H9 (cell line): ENCODE data around the gene ZNF79. TPM values are rescaled to one million over a fixed set of nuclear protein-coding genes. Genes with fewer than 3 reads are reported as not detected.
A peak's percentile ranks its signal among the peaks of the same experiment; 100 is the strongest.

Experiments used
- DNase-seq: peaks from one replicate; pipeline ENCODE4 v3.0.0-alpha.2; 2017
- H2AFZ ChIP-seq: one replicate; pipeline ENCODE4 v1.6.1; 2013; ENCODE audit warnings: mild to moderate bottlenecking, low read length, control low read depth, moderate library complexity
- H2AK5ac ChIP-seq: 2 replicates; pipeline ENCODE4 v1.6.1; 2013; ENCODE audit warnings: low read length, control low read depth, mixed read lengths; ENCODE audit not compliant: insufficient read length
- H2BK120ac ChIP-seq: one replicate; pipeline ENCODE4 v1.6.1; 2013; ENCODE audit warnings: low read depth, mild to moderate bottlenecking, low read length, control low read depth, inconsistent platforms; ENCODE audit not compliant: poor library complexity, severe bottlenecking
- H2BK12ac ChIP-seq: 2 replicates; pipeline ENCODE4 v1.6.1; 2013; ENCODE audit warnings: low read length, control low read depth, mixed read lengths, low read depth; ENCODE audit not compliant: insufficient read length
- H2BK15ac ChIP-seq: 2 replicates; pipeline ENCODE4 v1.6.1; 2013; ENCODE audit warnings: low read depth, low read length, control low read depth
- H2BK20ac ChIP-seq: one replicate; pipeline ENCODE4 v1.6.1; 2013; ENCODE audit warnings: low read depth, mild to moderate bottlenecking, low read length, control low read depth, inconsistent platforms; ENCODE audit not compliant: poor library complexity, severe bottlenecking
- H2BK5ac ChIP-seq: 2 replicates; pipeline ENCODE4 v1.6.1; 2013; ENCODE audit warnings: low read length, control low read depth, mixed read lengths; ENCODE audit not compliant: insufficient read length
- H3K14ac ChIP-seq: 2 replicates; pipeline ENCODE4 v1.6.1; 2013; ENCODE audit warnings: low read length, control low read depth; ENCODE audit not compliant: insufficient read depth
- H3K18ac ChIP-seq: 2 replicates; pipeline ENCODE4 v1.6.1; 2013; ENCODE audit warnings: low read depth, mild to moderate bottlenecking, mixed read lengths, low read length, control low read depth; ENCODE audit not compliant: insufficient read length
- H3K23ac ChIP-seq: 2 replicates; pipeline ENCODE4 v1.6.1; 2013; ENCODE audit warnings: low read length, control low read depth, mixed read lengths, low read depth; ENCODE audit not compliant: insufficient read length
- H3K23me2 ChIP-seq: 2 replicates; pipeline ENCODE4 v1.6.1; 2013; ENCODE audit warnings: low read depth, mild to moderate bottlenecking, mixed read lengths, low read length, control low read depth; ENCODE audit not compliant: insufficient read length, poor library complexity, severe bottlenecking
- H3K27ac ChIP-seq: 2 replicates; pipeline ENCODE4 v1.5.1; 2013; ENCODE audit warnings: low read length, control low read depth, mixed read lengths, low read depth; ENCODE audit not compliant: insufficient read length
- H3K27me3 ChIP-seq: 2 replicates; pipeline ENCODE4 v1.6.1; 2013; ENCODE audit warnings: low read length, control low read depth, inconsistent platforms; ENCODE audit not compliant: insufficient read depth
- H3K4ac ChIP-seq: 2 replicates; pipeline ENCODE4 v1.6.1; 2013; ENCODE audit warnings: low read depth, mild to moderate bottlenecking, control low read depth, inconsistent platforms, low read length, moderate library complexity
- H3K4me1 ChIP-seq: 2 replicates; pipeline ENCODE4 v1.6.1; 2013; ENCODE audit warnings: low read length, control low read depth, inconsistent platforms; ENCODE audit not compliant: insufficient read depth
- H3K4me2 ChIP-seq: 2 replicates; pipeline ENCODE4 v1.6.1; 2013; ENCODE audit warnings: low read length, control low read depth, mixed read lengths; ENCODE audit not compliant: insufficient read length, insufficient read depth
- H3K56ac ChIP-seq: 2 replicates; pipeline ENCODE4 v1.6.1; 2013; ENCODE audit warnings: low read depth, mild to moderate bottlenecking, mixed read lengths, low read length, control low read depth; ENCODE audit not compliant: insufficient read length
- H3K79me1 ChIP-seq: 2 replicates; pipeline ENCODE4 v1.6.1; 2013; ENCODE audit warnings: low read depth, mild to moderate bottlenecking, moderate library complexity, low read length, control low read depth, inconsistent platforms; ENCODE audit not compliant: insufficient read depth, poor library complexity, severe bottlenecking
- H3K79me2 ChIP-seq: 2 replicates; pipeline ENCODE4 v1.6.1; 2013; ENCODE audit warnings: low read length, control low read depth, inconsistent platforms; ENCODE audit not compliant: insufficient read depth
- H3K9ac ChIP-seq: 2 replicates; pipeline ENCODE4 v1.6.1; 2013; ENCODE audit warnings: low read length, control low read depth, mixed read lengths; ENCODE audit not compliant: insufficient read length; ENCODE audit errors: extremely low read depth
- H3K9me3 ChIP-seq: one replicate; pipeline ENCODE4 v1.6.1; 2013; ENCODE audit warnings: low read depth, low read length, inconsistent platforms; ENCODE audit not compliant: control insufficient read depth
- H3T11ph ChIP-seq: one replicate; pipeline ENCODE4 v1.6.1; 2013; ENCODE audit warnings: mild to moderate bottlenecking, low read length, control low read depth, inconsistent platforms
- H4K20me1 ChIP-seq: one replicate; pipeline ENCODE4 v1.6.1; 2013; ENCODE audit not compliant: control insufficient read depth, insufficient read length, insufficient read depth
- H4K5ac ChIP-seq: 2 replicates; pipeline ENCODE4 v1.6.1; 2013; ENCODE audit warnings: low read depth, mild to moderate bottlenecking, mixed read lengths, low read length, control low read depth; ENCODE audit not compliant: insufficient read length
- H4K8ac ChIP-seq: replicated peaks from 2 replicates; pipeline ENCODE4 v1.6.1; 2013; ENCODE audit warnings: low read length, control low read depth, mixed read lengths, low read depth; ENCODE audit not compliant: insufficient read length
- H4K91ac ChIP-seq: 2 replicates; pipeline ENCODE4 v1.6.1; 2013; ENCODE audit warnings: low read depth, mild to moderate bottlenecking, moderate library complexity, mixed read lengths, low read length, control low read depth; ENCODE audit not compliant: insufficient read length
- H3K27ac Mint-ChIP-seq, 3 experiments: 2 replicates in 2 of 3; 3 replicates in 1 of 3; pipeline ENCODE4 v1.8.0; 2020 to 2021; ENCODE audit warnings: mixed read lengths in 3 of 3, mild to moderate bottlenecking in 1 of 3, moderate library complexity in 1 of 3
- H3K27me3 Mint-ChIP-seq: 2 replicates; pipeline ENCODE4 v1.8.0; 2021; ENCODE audit warnings: low read depth, mild to moderate bottlenecking, moderate library complexity, mixed read lengths
- H3K36me3 Mint-ChIP-seq, 3 experiments: 2 replicates in 2 of 3; 3 replicates in 1 of 3; pipeline ENCODE4 v1.8.0; 2020 to 2021; ENCODE audit warnings: low read depth in 3 of 3, mixed read lengths in 3 of 3; ENCODE audit not compliant: insufficient read depth in 1 of 3
- H3K4me1 Mint-ChIP-seq, 2 experiments: 2 replicates each; pipeline ENCODE4 v1.8.0; 2020; ENCODE audit warnings: mixed read lengths in 2 of 2
- H3K4me3 Mint-ChIP-seq, 2 experiments: 2 replicates in 1 of 2; 3 replicates in 1 of 2; pipeline ENCODE4 v1.8.0; 2020 to 2021; ENCODE audit warnings: mild to moderate bottlenecking in 2 of 2, mixed read lengths in 2 of 2, moderate library complexity in 1 of 2
- H3K9me3 Mint-ChIP-seq, 2 experiments: 2 replicates in 1 of 2; 3 replicates in 1 of 2; pipeline ENCODE4 v1.8.0; 2020; ENCODE audit warnings: mild to moderate bottlenecking in 2 of 2, mixed read lengths in 2 of 2, moderate library complexity in 1 of 2
- CTCF ChIP-seq: fragments of 200-600 bp; sonication (generic); conservative IDR thresholded peaks from 3 replicates; pipeline ENCODE4 v1.8.0; 2021; ENCODE audit warnings: antibody characterized with exemption, mild to moderate bottlenecking
- WGBS: extraction: QIAGEN DNeasy Blood & Tissue Kit; methylation state at CpG from one replicate; pipeline ENCODE4 v1.1.7; 2013; ENCODE audit warnings: missing lambda C conversion rate, low lambda C conversion rate, mixed read lengths; ENCODE audit not compliant: insufficient read length; ENCODE audit errors: extremely low coverage; 5-methylcytosine and 5-hydroxymethylcytosine counted together
- total RNA-seq: library from RNA; stranded (reverse); gene quantifications from 2 replicates; pipeline ENCODE4 v1.2.1, GENCODE V29; 2021

ZNF79 gene
- total RNA-seq, 1 experiment from 2014 or later: 11.5 TPM

GRCh38 chr9:127451858-127452656 lies 27.9 kb downstream of the ZNF79 start:
- H3K9me3 Mint-ChIP-seq: peaks cover 0 to 4% of the 10 kb centered on the region in 2 experiments; a peak in 4 of 5 replicates
- Histone ChIP-seq H2BK15ac (no peak overlapping the region), H3K23me2 (peaks cover 18% of the 10 kb centered on the region), H3K4me2 (peak overlapping the region; percentile 93), H3K79me2 (peaks cover 20% of the 10 kb centered on the region; the same call in 1 of the 2 replicates), H3K9ac (peak overlapping the region; percentile 52), H2BK12ac (no peak overlapping the region), H4K8ac (no peak overlapping the region), H4K91ac (no peak overlapping the region), H4K5ac (no peak overlapping the region), H3K9me3 (no peaks in the 10 kb centered on the region), H3K56ac (no peak overlapping the region), H3K23ac (no peak overlapping the region), H2BK20ac (no peak overlapping the region), H3K18ac (no peak overlapping the region), H3K4me1 (peaks cover 4% of the 10 kb centered on the region), H4K20me1 (no peaks in the 10 kb centered on the region), H2BK120ac (no peak overlapping the region), H2AFZ (no peak overlapping the region), H3K79me1 (peaks cover 2% of the 10 kb centered on the region), H3T11ph (no peak overlapping the region), H2AK5ac (no peak overlapping the region), H3K27ac (no peak overlapping the region), H2BK5ac (no peak overlapping the region), H3K14ac (no peak overlapping the region), H3K4ac (no peak overlapping the region), H3K27me3 (no peaks in the 10 kb centered on the region)
- H3K4me3 Mint-ChIP-seq: peak overlapping the region; percentile 96 to 99
- peaks cover 2% of the 10 kb centered on the region for H3K27me3 Mint-ChIP-seq
- peak; percentile 68 for DNase-seq
- peaks cover 24 to 28% of the 10 kb centered on the region in 2 experiments for H3K4me1 Mint-ChIP-seq
- no CpG with 5 or more reads among the region's 29 CpGs for WGBS
- TF ChIP-seq CTCF: no peak
- H3K27ac Mint-ChIP-seq: peak overlapping the region; percentile 90 to 99 (median 96); a peak in 5 of 7 replicates
- peaks cover 50 to 58% (median 52%) of the 10 kb centered on the region in 3 experiments for H3K36me3 Mint-ChIP-seq
